GM18526 (cell line): ENCODE data around the gene PRCD.
A peak's percentile ranks its signal among the peaks of the same experiment; 100 is the strongest.

Experiments used
- POLR2A ChIP-seq: IDR thresholded peaks from 3 replicates; pipeline ENCODE4 v1.6.1; 2011; ENCODE audit not compliant: insufficient read length; ENCODE audit errors: extremely low read depth

Gene PRCD

DNA sequence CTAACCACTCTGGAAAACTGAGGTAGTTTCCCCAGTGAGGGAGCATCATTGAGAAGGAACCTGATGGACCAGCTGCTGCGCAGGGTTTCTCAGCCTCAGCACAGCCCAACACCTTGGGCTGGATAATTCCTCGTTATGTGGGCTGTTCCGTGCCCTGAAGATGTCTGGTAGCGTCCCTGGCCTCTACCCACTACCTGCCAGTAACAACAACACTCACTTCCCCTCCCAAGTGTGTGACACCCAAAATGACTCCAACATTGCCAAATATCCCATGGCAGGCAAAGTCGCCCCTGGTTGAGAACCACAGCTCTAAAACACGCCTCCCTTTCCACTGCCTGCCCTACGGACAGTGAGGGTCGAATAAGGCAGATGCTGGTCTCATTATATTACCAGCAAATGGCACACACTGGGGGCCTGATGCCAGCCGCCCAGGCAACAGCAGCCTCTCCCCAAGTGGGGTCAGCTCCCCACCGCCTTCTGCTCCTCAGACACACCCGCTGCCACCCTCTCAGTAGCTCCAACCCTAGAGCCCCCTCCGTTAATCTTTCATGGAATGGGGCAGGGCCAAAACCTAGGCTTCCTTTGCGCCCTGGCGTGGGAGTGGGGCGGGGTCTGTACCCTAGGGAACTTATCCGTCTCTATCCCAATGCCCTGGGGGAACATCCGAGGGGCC, 39.6 kb upstream of the PRCD start:
- TF ChIP-seq POLR2A, result peak; percentile 23

DNA sequence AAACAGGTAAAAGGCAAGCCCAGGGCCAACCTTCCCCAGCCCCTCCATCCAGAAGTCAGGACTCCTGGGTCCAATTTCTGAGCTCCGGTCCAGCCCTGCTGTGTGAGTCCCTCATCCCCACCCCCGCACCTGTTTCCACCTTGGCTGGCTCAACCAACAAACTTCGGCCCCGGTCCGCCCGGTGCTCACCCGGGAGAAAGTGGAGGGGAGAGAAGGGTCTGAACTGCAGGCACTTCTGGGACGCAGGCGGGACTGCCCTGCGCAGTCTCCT, 39.2 kb upstream of the PRCD start:
- no peak for TF ChIP-seq POLR2A

GRCh38 chr17:76501018-76501826, 38.6 kb upstream of the PRCD start, which contains the start of gene RHBDF2:
RHBDF2 (minus strand) TSS chr17:76501423; CDS start chr17:76481524, 19,899 bp downstream.
- peak; percentile 94 for TF ChIP-seq POLR2A

GRCh38 chr17:76501827-76502307, 38.0 kb upstream of the PRCD start:
- no peak for TF ChIP-seq POLR2A

DNA sequence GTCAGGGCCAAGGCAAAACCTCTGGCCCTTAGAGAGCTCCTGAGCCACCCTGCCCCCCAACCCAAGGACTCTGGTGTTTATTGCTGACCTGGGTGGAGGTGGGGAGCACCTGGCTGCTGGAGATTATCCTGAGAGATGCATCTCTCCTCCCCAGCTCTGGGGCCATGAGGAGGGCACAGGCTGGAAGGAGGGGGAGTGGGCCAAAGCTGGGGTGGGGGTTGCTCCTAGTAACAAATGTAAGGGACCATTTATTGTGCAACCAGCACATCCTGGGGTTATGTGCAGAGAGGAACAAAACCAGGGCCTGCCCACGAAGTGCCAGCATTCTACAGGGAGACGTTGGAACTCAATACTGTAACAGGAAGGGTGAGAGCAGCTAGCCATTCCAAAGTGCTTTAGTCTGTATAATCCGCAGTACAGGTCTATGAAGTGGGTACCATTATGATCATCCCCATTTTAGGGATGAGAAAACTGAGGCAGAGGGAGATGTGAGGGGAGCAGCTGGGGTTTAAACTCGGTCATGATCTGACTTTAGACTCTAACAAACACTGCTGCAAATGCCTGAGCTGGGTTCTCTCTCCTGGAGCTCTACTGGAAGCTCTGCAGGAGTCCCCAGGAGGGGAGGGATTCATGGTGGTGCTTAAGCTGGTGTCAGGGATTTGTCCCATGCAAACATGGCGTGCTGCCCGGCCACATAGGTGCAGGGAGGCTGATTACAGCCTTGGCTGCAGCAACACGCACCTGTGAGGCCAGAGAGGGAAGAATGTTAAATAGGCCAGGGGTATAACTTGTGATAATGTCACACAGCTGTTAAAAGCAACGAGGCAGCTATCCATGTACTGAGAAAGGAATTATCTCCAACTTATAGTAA, 37.3 kb upstream of the PRCD start:
- TF ChIP-seq POLR2A, result no peak

- TF ChIP-seq POLR2A, result no peak
Observed at GRCh38 chr17:76504117-76504516, 35.7 kb upstream of the PRCD start.

- no peak for TF ChIP-seq POLR2A
Observed at GRCh38 chr17:76506408-76507345, 33.2 kb upstream of the PRCD start.

GRCh38 chr17:76510831-76511244, 29.0 kb upstream of the PRCD start:
- TF ChIP-seq POLR2A, result no peak

DNA sequence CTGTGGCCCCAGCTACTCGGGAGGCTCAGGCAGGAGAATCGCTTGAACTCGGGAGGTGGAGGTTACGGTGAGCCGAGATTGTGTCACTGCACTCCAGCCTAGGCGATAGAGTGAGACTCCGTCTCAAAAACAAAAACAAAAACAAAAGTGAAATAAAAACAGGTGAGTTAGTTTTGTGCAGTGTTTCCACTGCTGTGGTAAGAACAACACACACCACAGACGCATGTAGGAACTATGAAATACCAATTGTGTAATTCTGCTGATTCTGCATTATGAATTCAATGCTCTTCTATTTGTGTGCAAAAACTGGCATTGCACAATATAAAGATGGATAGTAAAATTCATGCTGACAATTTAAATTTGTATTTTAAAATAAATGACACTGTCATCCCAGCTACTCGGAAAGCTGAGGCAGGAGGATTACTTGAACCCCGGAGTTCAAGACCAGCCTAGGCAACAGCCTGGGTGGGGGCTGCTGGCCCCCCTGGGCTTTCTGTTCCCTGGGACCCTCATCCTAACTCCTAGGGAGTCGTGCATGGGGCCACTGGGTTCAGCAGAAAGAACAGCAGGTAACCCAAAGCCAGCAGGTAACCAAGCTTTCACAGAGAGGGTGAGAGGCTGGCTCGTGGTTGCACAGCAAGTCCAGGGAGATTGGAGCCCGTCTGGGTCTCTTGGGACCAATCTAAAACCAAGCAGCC, 28.0 kb upstream of the PRCD start:
- TF ChIP-seq POLR2A, result no peak

DNA sequence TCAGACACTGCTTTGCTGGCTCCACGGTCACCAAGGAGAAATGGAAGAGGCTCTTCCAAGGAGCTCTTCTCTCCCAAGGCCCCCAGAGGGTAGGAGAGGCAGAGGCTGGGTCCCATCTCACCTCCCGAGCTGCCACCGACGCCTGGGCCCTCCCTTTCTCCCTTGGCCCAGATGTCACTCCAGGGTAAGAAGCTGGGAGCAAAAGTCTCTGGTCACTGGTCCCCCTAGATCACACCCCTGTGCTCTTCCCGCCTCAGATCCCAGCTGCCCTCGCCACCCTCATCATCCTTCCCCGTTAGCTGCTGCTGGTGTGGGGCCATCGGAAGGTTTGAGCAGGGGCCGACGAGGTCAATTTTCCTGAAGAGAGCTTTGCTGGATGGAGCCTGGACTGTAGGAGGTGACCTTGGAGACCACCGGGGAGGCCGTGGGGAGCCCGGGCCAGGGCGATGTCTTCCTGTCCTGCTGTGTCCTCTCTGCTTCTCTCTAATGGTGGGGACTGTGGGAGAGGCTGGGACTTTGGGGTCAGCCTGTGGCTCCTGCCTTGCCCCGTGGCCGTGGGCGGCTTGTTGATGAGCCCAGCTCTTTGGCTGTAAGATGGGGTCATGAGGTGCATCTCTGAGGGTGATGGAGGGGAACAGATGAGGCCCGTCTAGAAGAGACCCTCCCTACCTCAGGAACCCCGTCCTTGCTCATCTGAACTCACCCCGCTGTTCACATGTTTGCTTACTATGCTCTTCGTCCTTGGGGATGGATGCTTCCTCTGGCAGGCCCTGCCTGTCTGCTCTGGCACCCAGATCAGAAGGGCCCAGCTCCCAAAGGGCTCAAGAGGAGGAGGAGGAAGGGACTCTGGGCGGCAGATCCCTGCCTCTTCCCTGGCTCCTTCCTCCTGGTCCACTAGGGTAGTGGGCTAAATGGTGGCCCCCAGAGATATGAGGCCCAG, 27.2 kb upstream of the PRCD start:
- no peak for TF ChIP-seq POLR2A

DNA sequence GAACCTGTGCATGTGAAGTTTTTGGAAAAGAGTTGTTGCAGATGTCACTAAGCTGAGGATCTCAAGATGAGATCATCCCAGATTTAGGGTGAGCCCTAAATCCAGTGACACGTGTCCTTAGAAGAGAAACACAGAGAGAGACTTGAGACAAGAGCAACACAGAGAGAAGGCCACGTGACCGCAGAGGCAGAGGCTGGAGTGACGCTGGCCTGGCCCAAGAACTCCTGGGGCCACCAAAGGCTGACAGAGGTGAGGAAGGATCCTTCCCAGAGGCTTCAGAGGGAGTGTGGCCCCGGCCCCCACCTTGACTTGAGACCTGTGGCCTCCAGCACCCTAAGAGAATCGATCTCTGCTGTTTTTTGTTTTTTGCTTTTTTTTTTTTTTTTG, 26.5 kb upstream of the PRCD start:
- TF ChIP-seq POLR2A, result no peak

DNA sequence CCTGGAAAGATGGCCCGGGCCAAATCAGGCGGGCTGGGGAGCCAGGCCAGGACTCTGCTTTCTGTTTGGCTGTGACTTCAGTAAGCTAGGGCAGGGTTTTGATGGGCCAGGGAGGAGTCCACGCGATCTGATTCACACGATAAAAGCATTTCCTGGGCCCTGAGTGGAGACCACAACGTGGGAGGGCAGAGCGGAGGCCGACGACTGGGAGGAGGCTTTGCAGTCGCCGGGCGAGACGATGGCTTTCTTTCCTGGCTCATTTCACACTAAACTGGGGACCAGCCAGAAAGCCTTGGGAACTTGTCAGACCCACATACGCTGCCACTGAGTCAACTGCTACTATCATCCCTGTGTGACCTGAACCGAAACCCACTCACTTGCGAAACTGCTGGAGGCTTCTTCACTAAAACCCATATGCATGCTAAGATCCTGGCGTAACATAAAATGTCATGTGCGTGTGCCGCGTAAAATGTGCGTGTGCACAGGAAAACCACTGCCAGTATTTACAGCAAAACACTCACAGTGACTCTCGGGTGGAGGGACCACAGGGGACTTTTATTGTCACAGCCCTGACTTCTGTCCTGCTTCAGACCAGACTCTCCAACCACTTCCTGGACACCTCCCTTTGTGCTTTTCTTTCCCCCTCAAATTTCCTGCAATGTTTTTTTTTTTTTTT, 24.4 kb upstream of the PRCD start:
- no peak for TF ChIP-seq POLR2A
